HFFc6 (cell line): ENCODE measurements around the gene TRPC6. TPM values are rescaled to one million over a fixed set of nuclear protein-coding genes. Genes with fewer than 3 reads are reported as not detected.

ENCODE experiments used
- DNase-seq: peaks from one replicate; pipeline ENCODE4 v3.0.0-alpha.2; 2018
- H3K27ac Mint-ChIP-seq: 2 replicates; pipeline ENCODE4 v1.8.0; 2020; ENCODE audit warnings: mild to moderate bottlenecking, mixed read lengths
- H3K27me3 Mint-ChIP-seq: 2 replicates; pipeline ENCODE4 v1.8.0; 2021; ENCODE audit warnings: mild to moderate bottlenecking, moderate library complexity, mixed read lengths; ENCODE audit not compliant: insufficient read depth
- H3K36me3 Mint-ChIP-seq: 2 replicates; pipeline ENCODE4 v1.8.0; 2021; ENCODE audit warnings: low read depth, mixed read lengths
- H3K4me1 Mint-ChIP-seq: 2 replicates; pipeline ENCODE4 v1.8.0; 2020; ENCODE audit warnings: low read depth, mixed read lengths
- H3K4me3 Mint-ChIP-seq: 2 replicates; pipeline ENCODE4 v1.8.0; 2020; ENCODE audit warnings: mild to moderate bottlenecking, moderate library complexity, mixed read lengths
- H3K9me3 Mint-ChIP-seq: 2 replicates; pipeline ENCODE4 v1.8.0; 2020; ENCODE audit warnings: mild to moderate bottlenecking, mixed read lengths
- long read RNA-seq: library from polyadenylated mRNA; unstranded; transcript quantifications from one replicate; pipeline ENCODE4 v2.0.0, GENCODE V29; 2019
- total RNA-seq, 6 experiments: library from RNA; stranded (reverse); fragmentation: NEBNext Ultra II Directional; extraction: Animal tissue kit (Norgen Biotek cat#: 25700); gene quantifications; 2 replicates in 1 of 6; 3 replicates in 5 of 6; pipeline ENCODE4 v1.2.3, GENCODE V29; 2021
- TF ChIP-seq, protein P1 (sequence below): fragments of 200-600 bp; sonication (generic); IDR thresholded peaks from 2 replicates; pipeline ENCODE4 v1.5.0; 2021; ENCODE audit warnings: antibody characterized with exemption, mild to moderate bottlenecking

Gene TRPC6
- not detected for total RNA-seq
- long read RNA-seq, result 0 reads

DNA sequence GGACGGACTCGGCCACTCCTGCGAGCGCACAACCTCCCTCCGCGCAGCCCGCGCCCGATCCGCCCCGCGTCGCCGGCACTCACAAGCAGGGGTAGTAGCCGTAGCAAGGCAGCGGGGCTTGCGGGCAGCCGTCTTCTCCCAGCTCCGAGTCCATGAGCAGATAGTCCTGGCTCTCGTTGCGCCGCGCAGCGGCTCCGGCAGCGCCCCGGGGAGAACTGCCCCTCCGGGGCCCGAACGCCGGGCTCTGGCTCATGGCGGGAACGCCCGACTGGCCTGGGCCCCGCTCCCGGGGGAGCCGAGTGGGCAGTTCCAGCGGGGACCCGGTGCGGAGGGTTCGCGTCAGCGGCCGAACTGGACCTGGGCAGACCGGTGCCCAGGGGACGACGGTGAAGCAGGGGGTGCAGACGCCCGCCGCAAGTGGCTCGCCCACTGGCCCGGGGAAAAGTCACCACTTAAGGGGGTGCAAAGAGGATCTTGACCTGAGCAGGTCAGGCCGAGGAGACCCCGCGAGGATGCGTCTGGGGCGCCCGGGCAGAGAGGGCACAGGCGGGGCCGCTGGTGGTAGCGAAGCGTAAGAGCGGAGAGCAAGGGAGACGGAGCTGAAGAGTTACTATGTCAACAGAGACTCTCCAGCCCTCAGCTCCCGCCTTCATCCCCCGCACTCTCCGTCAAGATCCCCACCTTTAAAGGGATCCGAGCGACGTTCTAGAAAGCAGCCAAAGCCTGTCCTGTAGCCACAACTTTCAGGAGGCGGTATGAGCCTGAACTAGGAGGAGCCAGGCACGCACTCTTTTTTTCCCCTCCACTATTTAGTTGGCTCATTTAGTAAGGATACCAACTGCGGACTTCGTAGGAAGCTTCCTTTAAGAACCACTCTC lies at the start of gene TRPC6:
TSS of gene TRPC6 (minus strand) at position 757 of the 878 bp plus-strand sequence. CDS start at position 253, 504 bp downstream.
- H3K4me1 Mint-ChIP-seq, result no peaks in the 10 kb centered on the region
- no peaks in the 10 kb centered on the region for H3K36me3 Mint-ChIP-seq
- TF ChIP-seq, protein P1, sequence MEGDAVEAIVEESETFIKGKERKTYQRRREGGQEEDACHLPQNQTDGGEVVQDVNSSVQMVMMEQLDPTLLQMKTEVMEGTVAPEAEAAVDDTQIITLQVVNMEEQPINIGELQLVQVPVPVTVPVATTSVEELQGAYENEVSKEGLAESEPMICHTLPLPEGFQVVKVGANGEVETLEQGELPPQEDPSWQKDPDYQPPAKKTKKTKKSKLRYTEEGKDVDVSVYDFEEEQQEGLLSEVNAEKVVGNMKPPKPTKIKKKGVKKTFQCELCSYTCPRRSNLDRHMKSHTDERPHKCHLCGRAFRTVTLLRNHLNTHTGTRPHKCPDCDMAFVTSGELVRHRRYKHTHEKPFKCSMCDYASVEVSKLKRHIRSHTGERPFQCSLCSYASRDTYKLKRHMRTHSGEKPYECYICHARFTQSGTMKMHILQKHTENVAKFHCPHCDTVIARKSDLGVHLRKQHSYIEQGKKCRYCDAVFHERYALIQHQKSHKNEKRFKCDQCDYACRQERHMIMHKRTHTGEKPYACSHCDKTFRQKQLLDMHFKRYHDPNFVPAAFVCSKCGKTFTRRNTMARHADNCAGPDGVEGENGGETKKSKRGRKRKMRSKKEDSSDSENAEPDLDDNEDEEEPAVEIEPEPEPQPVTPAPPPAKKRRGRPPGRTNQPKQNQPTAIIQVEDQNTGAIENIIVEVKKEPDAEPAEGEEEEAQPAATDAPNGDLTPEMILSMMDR, result no peak
- H3K4me3 Mint-ChIP-seq, result no peak within 1 kb of the TSS
- peaks cover 13% of the 10 kb centered on the region for H3K9me3 Mint-ChIP-seq
- H3K27me3 Mint-ChIP-seq, result peaks cover 3% of the 10 kb centered on the region; the same call in 1 of the 2 replicates
- H3K27ac Mint-ChIP-seq, result no peak within 1 kb of the TSS
- no peak for DNase-seq

DNA sequence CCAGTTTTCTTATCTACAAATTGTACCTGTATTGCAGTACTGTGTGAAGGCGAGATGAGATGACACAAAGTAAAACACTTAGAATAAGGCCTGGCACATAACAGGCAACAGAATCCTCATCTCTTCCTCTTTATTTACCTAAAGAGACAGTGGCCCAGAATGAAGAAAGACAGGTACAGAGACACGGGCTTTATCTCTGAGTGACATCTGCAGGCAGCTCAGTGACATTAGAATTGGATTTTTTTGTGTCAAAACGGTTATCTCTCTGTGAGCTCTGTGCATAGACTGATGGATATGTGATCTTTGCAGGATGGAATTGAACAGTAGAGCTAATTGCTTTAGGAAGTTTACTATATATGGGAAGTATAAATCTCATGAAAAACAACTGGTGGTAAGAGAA lies 36.2 kb upstream of the TRPC6 start:
- H3K27me3 Mint-ChIP-seq, result no peaks in the 10 kb centered on the region
- TF ChIP-seq, protein P1, result no peak
- DNase-seq, result no peak

DNA sequence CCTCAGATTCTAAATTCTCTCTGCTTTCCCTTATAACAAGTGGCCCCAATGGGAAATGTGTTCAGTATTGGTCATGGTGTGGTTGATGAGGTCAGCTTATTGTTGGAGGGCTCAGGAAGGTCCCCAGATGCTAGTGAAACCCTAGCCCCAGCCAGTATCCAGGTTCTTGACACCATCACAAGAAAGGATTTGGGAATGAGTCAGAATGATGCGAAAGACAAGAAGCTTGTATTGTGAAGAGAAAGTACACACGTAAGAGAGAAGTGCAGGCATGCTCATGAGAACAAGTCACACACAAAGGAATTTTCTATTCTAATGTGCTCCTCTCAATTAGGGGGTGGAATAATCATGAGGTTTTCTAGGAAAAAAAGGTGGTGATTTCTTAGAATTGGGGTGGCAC lies 34.9 kb upstream of the TRPC6 start:
- no peak overlapping the region for H3K27ac Mint-ChIP-seq

More for the DNA sequence above, 36.2 kb upstream of the TRPC6 start:
- H3K4me3 Mint-ChIP-seq, result no peak overlapping the region
- no peaks in the 10 kb centered on the region for H3K36me3 Mint-ChIP-seq
- no peaks in the 10 kb centered on the region for H3K4me1 Mint-ChIP-seq
- no peak overlapping the region for H3K27ac Mint-ChIP-seq
- peaks cover 7% of the 10 kb centered on the region for H3K9me3 Mint-ChIP-seq

DNA sequence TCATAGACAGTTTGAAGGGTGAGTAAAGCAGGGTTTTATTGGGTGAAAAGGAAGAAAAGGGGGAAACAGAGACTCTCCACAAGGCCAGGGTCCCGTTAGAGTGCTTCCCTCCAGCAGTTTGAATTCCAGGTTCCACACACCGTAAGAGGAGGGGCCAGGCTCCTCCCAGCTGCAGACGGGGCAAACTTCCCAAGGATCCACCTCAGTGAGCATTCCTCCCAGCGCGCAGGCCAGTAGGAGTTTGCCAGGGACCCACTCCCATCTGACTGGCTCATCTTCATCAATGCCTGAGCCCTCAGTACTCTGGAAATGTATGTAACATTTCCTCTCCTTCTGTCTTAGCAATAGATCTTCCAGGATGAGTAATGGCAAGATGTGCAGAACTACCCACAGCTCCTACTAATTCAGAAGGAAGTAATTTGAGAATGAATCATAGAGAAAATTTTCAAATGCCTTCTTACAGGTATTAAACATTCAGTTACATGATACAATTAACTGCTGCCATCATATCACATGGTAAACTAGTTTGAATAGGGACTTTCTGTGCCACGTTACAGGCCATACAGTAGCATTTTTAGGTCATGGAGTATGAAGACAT lies 34.0 kb upstream of the TRPC6 start:
- H3K27me3 Mint-ChIP-seq, result no peaks in the 10 kb centered on the region
- no peak overlapping the region for H3K27ac Mint-ChIP-seq
- H3K4me3 Mint-ChIP-seq, result no peak overlapping the region
- no peak for DNase-seq
- peaks cover 7% of the 10 kb centered on the region for H3K9me3 Mint-ChIP-seq
- no peaks in the 10 kb centered on the region for H3K4me1 Mint-ChIP-seq
- H3K36me3 Mint-ChIP-seq, result no peaks in the 10 kb centered on the region
- TF ChIP-seq, protein P1, result no peak

More for the DNA sequence above, 34.9 kb upstream of the TRPC6 start:
- no peaks in the 10 kb centered on the region for H3K36me3 Mint-ChIP-seq
- TF ChIP-seq, protein P1, result no peak
- no peaks in the 10 kb centered on the region for H3K4me1 Mint-ChIP-seq
- peaks cover 7% of the 10 kb centered on the region for H3K9me3 Mint-ChIP-seq
- no peak for DNase-seq
- H3K27me3 Mint-ChIP-seq, result no peaks in the 10 kb centered on the region
- no peak overlapping the region for H3K4me3 Mint-ChIP-seq

DNA sequence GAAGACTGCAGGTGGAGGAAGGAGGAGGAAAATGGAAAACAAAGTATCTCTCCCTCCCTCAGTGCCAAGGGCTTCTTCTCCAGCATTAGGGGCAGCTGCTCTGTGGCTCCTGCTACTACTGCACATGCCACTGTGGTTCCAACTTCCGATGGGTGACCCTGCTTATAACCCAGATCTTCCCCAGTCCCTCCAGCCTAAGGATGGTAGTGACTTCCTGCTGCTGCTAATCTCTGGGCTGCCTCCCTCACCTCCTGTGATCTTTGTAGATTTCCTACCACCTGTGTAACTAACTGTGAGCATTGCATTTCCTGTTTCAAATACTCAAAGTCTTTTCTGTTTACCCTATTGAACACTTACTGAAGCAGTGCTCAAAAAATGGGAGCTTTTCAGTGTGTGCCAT lies 28.7 kb upstream of the TRPC6 start:
- Mint-ChIP-seq H3K4me1 (no peaks in the 10 kb centered on the region), H3K27me3 (no peaks in the 10 kb centered on the region; the same call in 1 of the 2 replicates), H3K27ac (no peak overlapping the region), H3K4me3 (no peak overlapping the region), H3K36me3 (no peaks in the 10 kb centered on the region), H3K9me3 (peaks cover 11% of the 10 kb centered on the region)
- no peak for DNase-seq
- TF ChIP-seq, protein P1, result no peak
